ENCODE data around the gene FREM1.

DNA sequence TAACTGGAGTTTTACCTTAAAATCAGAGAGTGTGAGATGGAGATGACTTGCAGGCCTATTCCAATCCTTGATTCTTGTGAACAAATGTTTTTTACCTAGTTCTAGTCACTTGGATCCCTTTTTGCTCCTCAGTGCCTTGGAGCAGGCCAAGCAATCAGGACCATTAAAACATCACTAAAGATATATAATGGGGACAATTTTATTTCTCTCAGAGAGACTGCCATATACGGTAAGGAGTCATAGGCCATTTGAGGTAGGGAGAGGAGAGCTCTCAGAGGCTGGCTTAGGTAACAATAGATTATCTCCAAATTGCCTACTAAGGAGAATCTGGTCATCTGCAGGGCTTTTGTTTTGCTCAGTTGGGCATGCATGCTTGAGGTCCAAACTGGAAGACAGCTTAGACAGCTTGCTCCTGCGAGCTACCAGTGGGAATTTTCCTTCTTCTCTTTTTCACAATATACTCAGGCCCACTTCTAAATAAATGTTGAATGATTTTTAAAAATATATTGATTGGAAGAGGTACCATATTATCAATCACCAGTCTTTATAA is 44.0 kb downstream of the FREM1 start:
- TF ChIP-seq, protein P1, sequence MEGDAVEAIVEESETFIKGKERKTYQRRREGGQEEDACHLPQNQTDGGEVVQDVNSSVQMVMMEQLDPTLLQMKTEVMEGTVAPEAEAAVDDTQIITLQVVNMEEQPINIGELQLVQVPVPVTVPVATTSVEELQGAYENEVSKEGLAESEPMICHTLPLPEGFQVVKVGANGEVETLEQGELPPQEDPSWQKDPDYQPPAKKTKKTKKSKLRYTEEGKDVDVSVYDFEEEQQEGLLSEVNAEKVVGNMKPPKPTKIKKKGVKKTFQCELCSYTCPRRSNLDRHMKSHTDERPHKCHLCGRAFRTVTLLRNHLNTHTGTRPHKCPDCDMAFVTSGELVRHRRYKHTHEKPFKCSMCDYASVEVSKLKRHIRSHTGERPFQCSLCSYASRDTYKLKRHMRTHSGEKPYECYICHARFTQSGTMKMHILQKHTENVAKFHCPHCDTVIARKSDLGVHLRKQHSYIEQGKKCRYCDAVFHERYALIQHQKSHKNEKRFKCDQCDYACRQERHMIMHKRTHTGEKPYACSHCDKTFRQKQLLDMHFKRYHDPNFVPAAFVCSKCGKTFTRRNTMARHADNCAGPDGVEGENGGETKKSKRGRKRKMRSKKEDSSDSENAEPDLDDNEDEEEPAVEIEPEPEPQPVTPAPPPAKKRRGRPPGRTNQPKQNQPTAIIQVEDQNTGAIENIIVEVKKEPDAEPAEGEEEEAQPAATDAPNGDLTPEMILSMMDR (IDR thresholded peaks at IDR 0.05), result no peak
- TF ChIP-seq ZFX (IDR thresholded peaks at IDR 0.05; ENCODE audit: borderline replicate concordance), result no peak

All from 22Rv1 (cell line).